ENCODE data around the gene DMRTB1.

Gene DMRTB1

GRCh38 chr1:53516181-53516580, 57.0 kb downstream of the DMRTB1 start:
- peaks cover 0 to 7% (median 0%) of the 10 kb centered on the region in 5 donors for H3K4me1 ChIP-seq (ENCODE audit: control insufficient read depth in 5 of 5, insufficient read depth in 5 of 5, low read length in 5 of 5)
- no peaks in the 10 kb centered on the region for H3K27me3 ChIP-seq (ENCODE audit: control insufficient read depth in 5 of 5, insufficient read depth in 4 of 5, low read length in 5 of 5)
- H3K9me3 ChIP-seq (ENCODE audit: control insufficient read depth in 5 of 5, low read length in 5 of 5), result no peaks in the 10 kb centered on the region
- no peak overlapping the region for H3K9ac ChIP-seq (ENCODE audit: low read length in 5 of 5)
- H3K4me3 ChIP-seq (ENCODE audit: low read depth in 1 of 5, low read length in 5 of 5), result no peak overlapping the region
- no peak overlapping the region for H3K27ac ChIP-seq (ENCODE audit: low read depth, low read length)
- H3K36me3 ChIP-seq (ENCODE audit: control insufficient read depth in 5 of 5, insufficient read depth in 5 of 5, low read length in 5 of 5), result no peaks in the 10 kb centered on the region
